ENCODE data around the gene ZNF865.

The ZNF865 gene

DNA sequence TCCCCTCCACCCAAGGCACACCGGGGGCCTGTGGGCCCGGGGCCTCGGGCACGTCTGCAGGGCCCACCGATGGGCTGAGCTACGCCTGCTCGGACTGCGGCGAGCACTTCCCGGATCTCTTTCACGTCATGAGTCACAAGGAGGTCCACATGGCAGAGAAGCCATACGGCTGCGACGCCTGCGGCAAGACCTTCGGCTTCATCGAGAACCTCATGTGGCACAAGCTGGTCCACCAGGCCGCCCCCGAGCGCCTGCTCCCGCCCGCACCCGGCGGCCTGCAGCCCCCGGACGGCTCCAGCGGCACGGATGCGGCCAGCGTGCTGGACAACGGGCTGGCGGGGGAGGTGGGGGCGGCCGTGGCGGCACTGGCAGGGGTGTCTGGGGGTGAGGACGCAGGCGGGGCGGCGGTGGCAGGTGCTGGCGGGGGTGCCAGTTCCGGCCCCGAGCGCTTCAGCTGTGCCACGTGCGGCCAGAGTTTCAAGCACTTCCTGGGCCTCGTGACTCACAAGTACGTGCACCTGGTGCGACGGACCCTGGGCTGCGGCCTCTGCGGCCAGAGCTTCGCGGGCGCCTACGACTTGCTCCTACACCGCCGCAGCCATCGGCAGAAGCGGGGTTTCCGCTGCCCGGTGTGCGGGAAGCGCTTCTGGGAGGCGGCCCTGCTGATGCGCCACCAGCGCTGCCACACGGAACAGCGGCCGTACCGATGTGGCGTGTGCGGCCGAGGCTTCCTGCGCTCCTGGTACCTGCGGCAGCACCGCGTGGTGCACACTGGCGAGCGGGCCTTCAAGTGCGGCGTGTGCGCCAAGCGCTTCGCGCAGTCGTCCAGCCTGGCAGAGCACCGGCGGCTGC, 10.3 kb downstream of the ZNF865 start:
- H3K27me3 ChIP-seq (ENCODE audit: control insufficient read depth, insufficient read depth, low read length, poor library complexity, severe bottlenecking): no peaks in the 10 kb centered on the region
- 97% methylated on average over 88 of the region's 88 CpGs for WGBS, 2 experiments
- H3K27ac ChIP-seq (ENCODE audit: insufficient read depth, low read depth, low read length, poor library complexity, severe bottlenecking): no peak overlapping the region
- H3K9me3 ChIP-seq (ENCODE audit: control insufficient read depth, low read length): no peaks in the 10 kb centered on the region
- H3K4me3 ChIP-seq (ENCODE audit: insufficient read depth, low read depth, low read length): no peak overlapping the region
- peaks cover 16% of the 10 kb centered on the region for H3K36me3 ChIP-seq (ENCODE audit: control insufficient read depth, insufficient read depth, low read length)
- no peaks in the 10 kb centered on the region for H3K4me1 ChIP-seq (ENCODE audit: control insufficient read depth, insufficient read depth, low read length)

DNA sequence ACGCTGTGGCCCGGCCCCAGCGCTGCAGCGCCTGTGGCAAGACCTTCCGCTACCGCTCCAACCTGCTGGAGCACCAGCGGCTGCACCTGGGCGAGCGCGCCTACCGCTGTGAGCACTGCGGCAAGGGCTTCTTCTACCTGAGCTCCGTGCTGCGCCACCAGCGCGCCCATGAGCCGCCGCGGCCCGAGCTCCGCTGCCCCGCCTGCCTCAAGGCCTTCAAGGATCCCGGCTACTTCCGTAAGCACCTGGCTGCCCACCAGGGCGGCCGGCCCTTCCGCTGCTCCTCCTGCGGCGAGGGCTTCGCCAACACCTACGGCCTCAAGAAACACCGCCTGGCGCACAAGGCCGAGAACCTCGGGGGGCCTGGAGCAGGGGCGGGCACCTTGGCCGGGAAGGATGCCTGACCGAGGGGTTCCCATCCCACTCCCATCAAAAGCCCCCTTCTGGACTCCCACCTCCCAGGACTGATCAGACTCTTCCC, 11.0 kb downstream of the ZNF865 start:
- Histone ChIP-seq H3K27ac (ENCODE audit: insufficient read depth, low read depth, low read length, poor library complexity, severe bottlenecking) (no peak overlapping the region), H3K36me3 (ENCODE audit: control insufficient read depth, insufficient read depth, low read length) (peaks cover 22% of the 10 kb centered on the region), H3K27me3 (ENCODE audit: control insufficient read depth, insufficient read depth, low read length, poor library complexity, severe bottlenecking) (no peaks in the 10 kb centered on the region), H3K9me3 (ENCODE audit: control insufficient read depth, low read length) (no peaks in the 10 kb centered on the region), H3K4me1 (ENCODE audit: control insufficient read depth, insufficient read depth, low read length) (no peaks in the 10 kb centered on the region), H3K4me3 (ENCODE audit: insufficient read depth, low read depth, low read length) (no peak overlapping the region)
- 97% methylated on average over 38 of the region's 38 CpGs for WGBS, 2 experiments

DNA sequence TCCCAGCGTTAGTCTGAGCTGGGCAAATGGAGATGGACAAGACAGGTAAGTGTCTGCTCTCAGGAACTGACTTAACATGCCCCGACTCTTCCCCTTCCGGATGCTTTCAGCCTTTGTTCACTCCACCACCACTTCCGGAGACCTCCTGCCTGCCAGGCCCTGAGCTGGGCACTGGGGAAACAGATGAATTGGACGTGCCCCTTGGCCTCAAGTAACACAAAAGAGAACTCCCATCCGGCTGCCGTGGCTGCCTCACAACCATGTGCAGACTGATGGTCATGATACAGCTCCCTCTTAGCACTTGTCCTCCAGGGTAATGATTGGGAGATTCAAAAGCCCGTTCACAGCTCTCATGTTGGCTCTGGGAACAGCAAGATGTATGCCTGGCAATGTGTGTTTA, 12.0 kb downstream of the ZNF865 start:
- Histone ChIP-seq H3K9me3 (ENCODE audit: control insufficient read depth, low read length) (no peaks in the 10 kb centered on the region), H3K36me3 (ENCODE audit: control insufficient read depth, insufficient read depth, low read length) (peaks cover 22% of the 10 kb centered on the region), H3K27ac (ENCODE audit: insufficient read depth, low read depth, low read length, poor library complexity, severe bottlenecking) (no peak overlapping the region), H3K4me1 (ENCODE audit: control insufficient read depth, insufficient read depth, low read length) (no peaks in the 10 kb centered on the region), H3K4me3 (ENCODE audit: insufficient read depth, low read depth, low read length) (no peak overlapping the region), H3K27me3 (ENCODE audit: control insufficient read depth, insufficient read depth, low read length, poor library complexity, severe bottlenecking) (no peaks in the 10 kb centered on the region)
- WGBS, 2 experiments: 91 to 94% methylated on average over 8 of the region's 8 CpGs

DNA sequence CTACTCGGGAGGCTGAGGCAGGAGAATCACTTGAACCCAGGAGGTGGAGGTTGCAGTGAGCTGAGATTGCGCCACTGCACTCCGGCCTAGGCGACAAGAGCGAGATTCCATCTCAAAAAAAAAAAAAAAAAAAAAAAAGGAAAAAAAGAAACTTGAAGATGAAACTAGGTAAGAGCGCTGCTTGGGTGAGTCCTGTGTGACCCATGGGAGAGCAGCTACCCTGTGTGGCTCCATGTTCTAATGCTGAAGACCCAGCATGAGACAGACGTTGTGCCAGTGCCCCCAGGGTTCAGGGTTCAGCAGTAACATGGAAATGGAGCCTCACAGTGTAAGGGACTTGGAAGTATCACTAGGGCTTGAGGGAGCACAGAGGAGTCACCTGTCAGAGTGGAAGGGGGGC, 13.0 kb downstream of the ZNF865 start:
- Histone ChIP-seq H3K4me1 (ENCODE audit: control insufficient read depth, insufficient read depth, low read length) (no peaks in the 10 kb centered on the region), H3K36me3 (ENCODE audit: control insufficient read depth, insufficient read depth, low read length) (peaks cover 18% of the 10 kb centered on the region), H3K27me3 (ENCODE audit: control insufficient read depth, insufficient read depth, low read length, poor library complexity, severe bottlenecking) (no peaks in the 10 kb centered on the region), H3K27ac (ENCODE audit: insufficient read depth, low read depth, low read length, poor library complexity, severe bottlenecking) (no peak overlapping the region), H3K4me3 (ENCODE audit: insufficient read depth, low read depth, low read length) (no peak overlapping the region), H3K9me3 (ENCODE audit: control insufficient read depth, low read length) (no peaks in the 10 kb centered on the region)
- 90 to 97% methylated on average over 4 to 7 of the region's 7 CpGs for WGBS, 2 experiments

DNA sequence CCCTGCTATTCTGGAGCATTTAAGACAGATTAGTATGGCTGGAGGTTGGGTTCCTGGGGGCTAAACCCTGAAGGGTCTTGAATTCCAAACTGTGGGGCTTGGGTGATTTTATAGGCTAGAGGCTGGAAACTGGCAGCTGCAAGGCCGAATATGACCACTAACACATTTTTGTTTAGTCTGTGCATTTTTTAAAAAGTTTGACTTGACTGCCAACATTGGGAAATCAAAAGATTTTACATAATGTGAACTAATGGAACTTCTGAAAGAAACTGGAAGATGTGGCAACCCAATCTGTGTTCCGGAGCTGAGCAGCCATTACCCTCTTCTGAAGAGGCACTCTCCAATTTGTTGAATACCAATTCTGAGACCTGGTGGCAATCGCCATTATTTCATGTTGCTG, 13.8 kb downstream of the ZNF865 start:
- 93 to 94% methylated on average over 3 of the region's 3 CpGs for WGBS, 2 experiments
- Histone ChIP-seq H3K4me1 (ENCODE audit: control insufficient read depth, insufficient read depth, low read length) (no peaks in the 10 kb centered on the region), H3K36me3 (ENCODE audit: control insufficient read depth, insufficient read depth, low read length) (peaks cover 18% of the 10 kb centered on the region), H3K27me3 (ENCODE audit: control insufficient read depth, insufficient read depth, low read length, poor library complexity, severe bottlenecking) (no peaks in the 10 kb centered on the region), H3K27ac (ENCODE audit: insufficient read depth, low read depth, low read length, poor library complexity, severe bottlenecking) (no peak overlapping the region), H3K4me3 (ENCODE audit: insufficient read depth, low read depth, low read length) (no peak overlapping the region), H3K9me3 (ENCODE audit: control insufficient read depth, low read length) (no peaks in the 10 kb centered on the region)

DNA sequence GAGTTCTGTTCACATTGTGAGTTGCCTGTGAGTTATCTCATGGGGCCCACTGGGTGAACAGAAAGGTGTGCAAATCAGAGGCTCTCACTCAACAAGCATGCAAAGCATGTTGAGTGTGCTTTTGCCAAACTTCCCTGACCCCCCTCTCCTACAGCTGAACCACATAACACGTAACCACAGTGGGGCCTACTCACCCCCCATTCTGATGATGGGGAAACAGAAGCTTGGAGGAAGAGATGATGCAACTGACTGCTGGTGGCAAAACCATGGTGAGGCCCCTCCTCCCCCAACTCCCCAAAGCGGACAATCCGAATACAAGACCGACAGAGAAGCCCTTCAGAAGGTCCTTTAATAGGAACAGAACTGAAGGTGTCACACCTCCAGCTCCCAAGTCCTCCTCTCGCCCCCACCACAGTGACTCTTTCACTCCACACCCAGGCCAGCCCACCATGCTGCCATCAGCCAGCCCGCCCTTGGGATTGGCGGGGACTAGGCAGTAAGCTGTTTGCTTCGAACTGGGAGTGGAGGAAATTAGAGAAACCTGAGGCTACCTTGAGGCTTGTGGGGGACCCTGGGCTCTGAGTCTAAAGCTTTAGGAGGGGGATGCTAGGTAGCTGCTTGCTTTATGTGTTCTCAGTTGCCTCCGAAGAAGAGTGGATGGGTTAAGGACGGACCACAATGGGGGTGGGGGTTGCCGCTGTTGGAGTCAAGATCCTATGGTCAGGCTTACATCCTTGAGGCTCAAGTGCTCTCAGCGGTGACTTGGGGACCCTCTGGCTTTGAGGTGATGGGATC, 15.2 kb downstream of the ZNF865 start:
- WGBS, 2 experiments: 97 to 98% methylated on average over 11 to 12 of the region's 12 CpGs
- no peaks in the 10 kb centered on the region for H3K27me3 ChIP-seq (ENCODE audit: control insufficient read depth, insufficient read depth, low read length, poor library complexity, severe bottlenecking)
- no peaks in the 10 kb centered on the region for H3K4me1 ChIP-seq (ENCODE audit: control insufficient read depth, insufficient read depth, low read length)
- H3K4me3 ChIP-seq (ENCODE audit: insufficient read depth, low read depth, low read length): no peak overlapping the region
- H3K27ac ChIP-seq (ENCODE audit: insufficient read depth, low read depth, low read length, poor library complexity, severe bottlenecking): no peak overlapping the region
- peaks cover 13% of the 10 kb centered on the region for H3K36me3 ChIP-seq (ENCODE audit: control insufficient read depth, insufficient read depth, low read length)
- H3K9me3 ChIP-seq (ENCODE audit: control insufficient read depth, low read length): no peaks in the 10 kb centered on the region

DNA sequence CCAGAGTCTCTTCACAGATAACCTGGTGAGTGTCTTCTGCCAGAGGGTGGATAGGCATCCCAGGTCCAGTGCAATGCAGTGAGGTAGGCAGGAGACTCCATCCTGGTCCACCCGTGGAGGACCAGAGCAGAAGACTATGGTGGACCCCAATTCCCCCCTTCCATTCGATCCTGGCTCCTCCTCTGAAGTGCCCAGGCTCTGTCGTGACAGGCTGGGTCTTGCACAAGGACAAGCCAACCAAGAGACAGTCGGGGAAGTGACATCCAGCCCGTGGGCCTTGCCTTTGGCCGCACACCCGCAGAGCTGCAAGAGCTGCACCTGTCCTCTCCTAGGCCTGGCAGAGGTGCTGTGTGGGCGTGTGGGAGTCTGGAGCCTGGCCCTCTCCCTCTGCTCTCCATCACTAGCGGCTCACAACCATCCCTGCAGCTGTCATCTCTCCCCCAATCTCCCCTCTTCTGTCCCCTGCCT, 15.8 kb downstream of the ZNF865 start:
- H3K4me3 ChIP-seq (ENCODE audit: insufficient read depth, low read depth, low read length): no peak overlapping the region
- no peaks in the 10 kb centered on the region for H3K4me1 ChIP-seq (ENCODE audit: control insufficient read depth, insufficient read depth, low read length)
- H3K27ac ChIP-seq (ENCODE audit: insufficient read depth, low read depth, low read length, poor library complexity, severe bottlenecking): no peak overlapping the region
- H3K9me3 ChIP-seq (ENCODE audit: control insufficient read depth, low read length): no peaks in the 10 kb centered on the region
- peaks cover 13% of the 10 kb centered on the region for H3K36me3 ChIP-seq (ENCODE audit: control insufficient read depth, insufficient read depth, low read length)
- H3K27me3 ChIP-seq (ENCODE audit: control insufficient read depth, insufficient read depth, low read length, poor library complexity, severe bottlenecking): no peaks in the 10 kb centered on the region
- 94 to 96% methylated on average over 9 of the region's 9 CpGs for WGBS, 2 experiments

DNA sequence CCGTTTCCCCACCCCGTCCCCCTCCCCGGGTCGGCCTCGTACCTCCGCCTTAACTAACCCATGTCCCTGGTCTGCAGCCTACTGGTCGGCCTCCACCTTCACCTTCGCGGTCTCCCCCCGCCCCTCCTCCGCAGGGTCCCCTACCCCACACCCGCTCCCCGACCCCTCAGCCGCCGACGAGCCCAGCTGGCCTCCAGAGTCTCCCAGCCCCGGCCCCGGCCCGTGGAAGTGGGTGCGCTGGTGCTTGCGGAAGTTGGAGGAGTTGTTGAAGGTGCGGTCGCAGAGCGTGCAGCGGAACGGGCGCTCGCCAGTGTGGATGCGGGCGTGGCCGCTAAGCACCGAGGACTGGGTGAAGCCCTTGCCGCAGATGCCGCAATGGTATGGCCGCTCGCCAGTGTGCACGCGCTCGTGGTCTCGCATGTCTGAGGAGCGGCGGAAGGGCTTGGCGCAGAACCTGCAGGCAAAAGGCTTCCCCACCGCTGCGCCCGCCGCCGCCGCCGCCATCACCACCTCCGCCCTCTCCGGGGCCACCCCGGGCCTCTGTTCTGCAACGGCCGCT, 16.3 kb downstream of the ZNF865 start:
- H3K4me1 ChIP-seq (ENCODE audit: control insufficient read depth, insufficient read depth, low read length): no peaks in the 10 kb centered on the region
- peaks cover 13% of the 10 kb centered on the region for H3K36me3 ChIP-seq (ENCODE audit: control insufficient read depth, insufficient read depth, low read length)
- WGBS, 2 experiments: 96 to 97% methylated on average over 55 of the region's 55 CpGs
- H3K27me3 ChIP-seq (ENCODE audit: control insufficient read depth, insufficient read depth, low read length, poor library complexity, severe bottlenecking): no peaks in the 10 kb centered on the region
- no peak overlapping the region for H3K4me3 ChIP-seq (ENCODE audit: insufficient read depth, low read depth, low read length)
- no peak overlapping the region for H3K27ac ChIP-seq (ENCODE audit: insufficient read depth, low read depth, low read length, poor library complexity, severe bottlenecking)
- no peaks in the 10 kb centered on the region for H3K9me3 ChIP-seq (ENCODE audit: control insufficient read depth, low read length)

DNA sequence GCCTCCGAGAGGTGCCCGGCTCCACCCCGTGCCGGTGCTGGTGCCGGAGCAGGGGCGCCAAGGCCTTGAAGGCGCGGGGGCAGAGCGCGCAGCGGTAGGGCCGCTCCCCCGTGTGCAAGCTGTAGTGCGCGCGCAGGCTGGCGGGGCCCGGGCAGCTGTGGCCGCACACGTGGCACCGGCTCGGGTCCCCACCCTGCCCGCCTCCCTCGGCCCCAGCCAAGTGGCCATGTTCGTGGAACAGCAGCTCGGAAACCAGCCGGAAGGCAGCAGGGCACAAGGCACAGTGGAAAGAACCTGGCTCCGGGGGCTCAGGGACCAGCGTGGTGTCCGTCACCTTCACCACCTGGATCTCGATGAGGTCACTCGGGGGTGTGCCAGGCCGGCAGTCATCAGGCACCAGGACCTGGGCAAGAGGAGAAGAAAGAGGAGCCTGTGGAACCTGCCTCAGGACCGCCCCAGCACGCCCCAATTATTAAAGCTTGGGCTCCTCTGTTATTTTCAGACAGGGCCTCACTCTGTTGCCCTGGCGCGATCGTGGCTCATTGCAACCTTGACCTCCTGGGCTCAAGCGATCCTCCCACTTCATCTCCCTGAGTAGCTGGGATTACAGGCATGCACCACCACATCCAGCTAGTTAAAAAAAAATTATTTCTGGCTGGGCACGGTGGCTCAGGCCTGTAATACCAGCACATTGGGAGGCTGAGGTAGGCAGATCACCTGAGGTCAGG, 17.0 kb downstream of the ZNF865 start:
- WGBS, 2 experiments: 95 to 96% methylated on average over 40 of the region's 40 CpGs
- Histone ChIP-seq H3K27ac (ENCODE audit: insufficient read depth, low read depth, low read length, poor library complexity, severe bottlenecking) (no peak overlapping the region), H3K36me3 (ENCODE audit: control insufficient read depth, insufficient read depth, low read length) (peaks cover 11% of the 10 kb centered on the region), H3K4me3 (ENCODE audit: insufficient read depth, low read depth, low read length) (no peak overlapping the region), H3K9me3 (ENCODE audit: control insufficient read depth, low read length) (no peaks in the 10 kb centered on the region), H3K27me3 (ENCODE audit: control insufficient read depth, insufficient read depth, low read length, poor library complexity, severe bottlenecking) (no peaks in the 10 kb centered on the region), H3K4me1 (ENCODE audit: control insufficient read depth, insufficient read depth, low read length) (no peaks in the 10 kb centered on the region)
